GM19463 (cell line): Measurements from ENCODE around the gene OPTC.
"Not testable (repeated sequence)": the region's sequence is repeated elsewhere in the genome, so short reads cannot be mapped to it uniquely, and the experiment has no call there.

ENCODE experiments used
- ATAC-seq: cut with Tn5 transposase; IDR thresholded peaks from one replicate; pipeline ENCODE4 v1.9.1; 2021; ENCODE audit warnings: mild to moderate bottlenecking, moderate library complexity; ENCODE audit not compliant: unreplicated experiment

The OPTC gene

GRCh38 chr1:203493901-203494300 lies at the start of gene OPTC:
TSS of gene OPTC (plus strand) at chr1:203494153. CDS start at chr1:203496006, 1,853 bp downstream.
- no peak for ATAC-seq

GRCh38 chr1:203444171-203444576 lies 49.8 kb upstream of the OPTC start:
- no peak for ATAC-seq

- ATAC-seq: no peak
Observed at GRCh38 chr1:203447151-203447550, 46.8 kb upstream of the OPTC start.

- ATAC-seq: not testable (repeated sequence)
Observed at GRCh38 chr1:203447598-203447997, 46.4 kb upstream of the OPTC start.

- ATAC-seq: no peak
Observed at GRCh38 chr1:203448521-203449061, 45.4 kb upstream of the OPTC start.

- ATAC-seq: no peak
Observed at GRCh38 chr1:203450001-203450400, 44.0 kb upstream of the OPTC start.

- ATAC-seq: no peak
Observed at GRCh38 chr1:203450479-203451149, 43.3 kb upstream of the OPTC start.

- ATAC-seq: no peak
Observed at GRCh38 chr1:203451836-203452784, 41.8 kb upstream of the OPTC start.

GRCh38 chr1:203453016-203453415 lies 40.9 kb upstream of the OPTC start:
- ATAC-seq: no peak

GRCh38 chr1:203453616-203454015 lies 40.3 kb upstream of the OPTC start:
- ATAC-seq: no peak

- ATAC-seq: no peak
Observed at GRCh38 chr1:203454986-203455471, 38.9 kb upstream of the OPTC start.

- ATAC-seq: no peak
Observed at GRCh38 chr1:203455706-203456105, 38.2 kb upstream of the OPTC start.

GRCh38 chr1:203456577-203456976 lies 37.4 kb upstream of the OPTC start:
- ATAC-seq: no peak

- ATAC-seq: no peak
Observed at GRCh38 chr1:203458078-203458477, 35.9 kb upstream of the OPTC start.

- ATAC-seq: no peak
Observed at GRCh38 chr1:203459671-203460201, 34.2 kb upstream of the OPTC start.

- ATAC-seq: no peak
Observed at GRCh38 chr1:203461717-203462116, 32.2 kb upstream of the OPTC start.

- ATAC-seq: no peak
Observed at GRCh38 chr1:203462143-203462542, 31.8 kb upstream of the OPTC start.

- ATAC-seq: no peak
Observed at GRCh38 chr1:203462878-203463277, 31.1 kb upstream of the OPTC start.

- ATAC-seq: no peak
Observed at GRCh38 chr1:203463469-203464062, 30.4 kb upstream of the OPTC start.

- ATAC-seq: no peak
Observed at GRCh38 chr1:203464226-203464625, 29.7 kb upstream of the OPTC start.

GRCh38 chr1:203464743-203465142 lies 29.2 kb upstream of the OPTC start:
- no peak for ATAC-seq
